Measurements from ENCODE around the gene TPGS1.
A peak's percentile ranks its signal among the peaks of the same experiment; 100 is the strongest.

The TPGS1 gene

DNA sequence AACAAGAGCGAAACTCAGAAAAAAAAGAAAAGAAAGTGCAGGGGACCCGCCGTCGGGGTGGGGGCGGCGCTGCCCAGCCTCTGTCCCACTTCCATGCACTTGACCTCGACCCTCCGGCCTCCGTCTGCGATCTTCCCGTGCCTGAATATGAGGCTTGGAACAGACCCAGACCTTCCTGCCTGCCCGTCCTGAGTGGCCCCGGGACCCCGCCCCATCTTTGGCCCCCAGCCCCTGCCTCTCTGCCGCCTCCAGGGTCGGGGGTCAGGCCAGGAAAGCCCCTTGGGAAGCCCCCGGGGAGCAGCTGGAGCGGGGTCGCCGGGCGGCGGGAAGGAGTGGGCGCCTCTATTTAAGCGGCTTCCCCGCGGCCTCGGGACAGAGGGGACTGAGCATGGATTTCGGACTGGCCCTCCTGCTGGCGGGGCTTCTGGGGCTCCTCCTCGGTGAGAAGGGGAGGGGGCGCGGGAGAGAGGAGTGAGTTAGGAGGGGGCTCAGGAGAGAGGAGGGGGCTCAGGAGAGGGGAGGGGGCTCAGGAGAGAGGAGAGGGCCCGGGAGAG, 11.1 kb upstream of the TPGS1 start, which contains the start of gene MADCAM1:
TSS of gene MADCAM1 (plus strand) at position 375 of the 554 bp plus-strand sequence. CDS start at position 389, 14 bp downstream.
- no peak for DNase-seq

DNA sequence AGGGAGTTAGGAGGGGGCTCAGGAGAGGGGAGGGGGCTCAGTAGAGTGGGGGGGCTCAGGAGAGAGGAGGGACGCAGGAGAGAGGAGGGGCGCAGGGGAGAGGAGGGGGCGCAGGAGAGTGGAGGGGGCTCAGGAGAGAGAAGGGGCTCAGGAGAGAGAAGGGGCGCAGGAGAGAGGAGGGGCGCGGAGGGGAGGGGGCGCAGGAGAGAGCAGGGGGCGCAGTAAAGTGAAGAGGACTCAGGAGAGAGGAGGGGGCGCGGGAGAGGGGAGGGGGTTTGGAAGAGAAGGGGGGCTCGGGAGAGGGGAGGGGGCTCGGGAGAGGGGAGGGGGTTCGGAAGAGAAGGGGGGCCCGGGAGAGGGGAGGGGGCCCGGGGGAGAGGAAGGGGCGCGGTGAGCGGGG, 10.3 kb upstream of the TPGS1 start:
- no peak for DNase-seq

DNA sequence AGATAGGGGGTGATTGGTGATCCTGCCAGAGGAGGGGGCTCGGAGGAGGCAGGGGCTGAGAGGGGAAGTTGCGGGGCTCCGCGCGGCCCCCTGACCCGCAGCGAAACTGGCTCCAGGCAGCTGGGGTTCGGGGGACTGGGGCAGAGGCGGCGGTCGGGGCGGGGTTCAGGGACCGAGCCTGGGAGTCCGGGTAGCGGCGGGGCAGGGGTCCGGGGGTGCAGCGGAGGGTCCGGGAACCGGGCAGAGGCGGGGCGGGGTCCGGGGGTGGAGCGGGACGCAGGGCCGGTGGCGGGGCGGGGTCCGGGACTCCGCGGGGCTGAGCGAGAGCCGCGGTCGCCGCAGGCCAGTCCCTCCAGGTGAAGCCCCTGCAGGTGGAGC, 9.8 kb upstream of the TPGS1 start:
- no peak for DNase-seq

DNA sequence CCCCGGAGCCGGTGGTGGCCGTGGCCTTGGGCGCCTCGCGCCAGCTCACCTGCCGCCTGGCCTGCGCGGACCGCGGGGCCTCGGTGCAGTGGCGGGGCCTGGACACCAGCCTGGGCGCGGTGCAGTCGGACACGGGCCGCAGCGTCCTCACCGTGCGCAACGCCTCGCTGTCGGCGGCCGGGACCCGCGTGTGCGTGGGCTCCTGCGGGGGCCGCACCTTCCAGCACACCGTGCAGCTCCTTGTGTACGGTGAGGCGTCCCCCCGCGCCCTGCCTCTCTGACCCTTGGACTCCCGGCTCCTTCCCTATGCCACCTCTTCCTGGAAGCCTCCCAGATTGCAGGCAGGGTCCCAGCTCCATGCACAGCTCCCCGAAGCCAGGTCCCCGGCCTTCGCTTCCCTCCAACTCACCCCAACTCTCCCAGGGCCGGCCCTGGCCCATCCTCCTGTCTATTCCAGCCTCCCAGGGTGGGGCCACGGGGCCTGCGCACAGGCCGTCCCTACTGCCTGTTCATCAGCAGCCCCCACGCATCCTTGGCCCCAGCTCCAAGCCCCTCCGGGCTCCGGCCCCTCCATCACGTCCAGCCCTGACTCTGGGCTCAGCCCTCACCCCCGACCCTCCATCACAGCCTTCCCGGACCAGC, 9.3 kb upstream of the TPGS1 start:
- DNase-seq = no peak

DNA sequence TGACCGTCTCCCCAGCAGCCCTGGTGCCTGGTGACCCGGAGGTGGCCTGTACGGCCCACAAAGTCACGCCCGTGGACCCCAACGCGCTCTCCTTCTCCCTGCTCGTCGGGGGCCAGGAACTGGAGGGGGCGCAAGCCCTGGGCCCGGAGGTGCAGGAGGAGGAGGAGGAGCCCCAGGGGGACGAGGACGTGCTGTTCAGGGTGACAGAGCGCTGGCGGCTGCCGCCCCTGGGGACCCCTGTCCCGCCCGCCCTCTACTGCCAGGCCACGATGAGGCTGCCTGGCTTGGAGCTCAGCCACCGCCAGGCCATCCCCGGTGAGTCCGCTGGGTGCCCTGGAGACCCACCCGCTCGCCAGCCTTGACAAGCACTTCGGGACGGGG, 8.8 kb upstream of the TPGS1 start:
- no peak for DNase-seq

DNA sequence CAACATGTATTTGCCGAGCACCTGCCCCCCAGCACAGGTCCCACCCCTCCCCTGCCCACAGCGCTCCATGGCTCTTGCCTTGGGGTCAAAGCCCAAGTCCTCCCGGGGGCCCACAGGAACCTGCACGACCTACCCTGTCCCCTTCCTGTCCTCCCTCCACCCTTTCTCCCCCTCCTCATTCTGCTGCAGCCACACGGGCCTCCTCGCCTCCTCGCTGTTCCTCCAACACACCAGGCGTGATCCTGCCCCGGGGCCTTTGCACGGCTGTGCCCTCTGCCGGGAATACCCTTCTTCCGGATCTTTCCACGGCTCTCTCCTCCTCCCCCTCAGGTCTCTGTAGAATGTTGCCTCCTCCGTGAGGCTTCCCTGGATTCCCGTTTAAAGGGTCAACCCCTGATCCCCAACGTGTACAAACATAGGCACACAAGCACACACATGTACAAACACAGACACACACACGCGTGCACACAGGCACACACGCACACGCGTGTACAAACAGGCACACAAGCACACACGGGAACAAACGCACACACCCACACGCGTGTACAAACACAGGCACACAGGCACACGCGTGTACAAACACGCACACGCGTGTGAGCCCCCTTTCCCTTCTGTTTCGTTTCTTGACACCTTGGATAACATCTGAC, 8.2 kb upstream of the TPGS1 start:
- DNase-seq = no peak

DNA sequence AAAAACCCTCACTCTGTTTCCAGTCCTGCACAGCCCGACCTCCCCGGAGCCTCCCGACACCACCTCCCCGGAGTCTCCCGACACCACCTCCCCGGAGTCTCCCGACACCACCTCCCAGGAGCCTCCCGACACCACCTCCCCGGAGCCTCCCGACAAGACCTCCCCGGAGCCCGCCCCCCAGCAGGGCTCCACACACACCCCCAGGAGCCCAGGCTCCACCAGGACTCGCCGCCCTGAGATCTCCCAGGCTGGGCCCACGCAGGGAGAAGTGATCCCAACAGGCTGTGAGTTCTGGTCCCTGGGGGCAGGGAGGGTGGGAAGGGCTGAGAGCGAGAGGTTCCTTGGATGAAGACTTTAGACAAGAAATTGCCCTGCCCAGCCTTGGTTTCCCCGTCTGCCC, 5.7 kb upstream of the TPGS1 start:
- DNase-seq = no peak

DNA sequence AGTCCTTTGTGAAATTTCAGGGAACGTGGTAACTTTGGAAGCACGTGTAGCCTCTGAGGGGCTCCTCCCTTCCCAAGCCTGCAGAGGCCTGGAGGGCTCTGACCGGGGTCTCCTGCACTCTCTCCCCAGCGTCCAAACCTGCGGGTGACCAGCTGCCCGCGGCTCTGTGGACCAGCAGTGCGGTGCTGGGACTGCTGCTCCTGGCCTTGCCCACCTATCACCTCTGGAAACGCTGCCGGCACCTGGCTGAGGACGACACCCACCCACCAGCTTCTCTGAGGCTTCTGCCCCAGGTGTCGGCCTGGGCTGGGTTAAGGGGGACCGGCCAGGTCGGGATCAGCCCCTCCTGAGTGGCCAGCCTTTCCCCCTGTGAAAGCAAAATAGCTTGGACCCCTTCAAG, 2.7 kb upstream of the TPGS1 start:
- no peak for DNase-seq

DNA sequence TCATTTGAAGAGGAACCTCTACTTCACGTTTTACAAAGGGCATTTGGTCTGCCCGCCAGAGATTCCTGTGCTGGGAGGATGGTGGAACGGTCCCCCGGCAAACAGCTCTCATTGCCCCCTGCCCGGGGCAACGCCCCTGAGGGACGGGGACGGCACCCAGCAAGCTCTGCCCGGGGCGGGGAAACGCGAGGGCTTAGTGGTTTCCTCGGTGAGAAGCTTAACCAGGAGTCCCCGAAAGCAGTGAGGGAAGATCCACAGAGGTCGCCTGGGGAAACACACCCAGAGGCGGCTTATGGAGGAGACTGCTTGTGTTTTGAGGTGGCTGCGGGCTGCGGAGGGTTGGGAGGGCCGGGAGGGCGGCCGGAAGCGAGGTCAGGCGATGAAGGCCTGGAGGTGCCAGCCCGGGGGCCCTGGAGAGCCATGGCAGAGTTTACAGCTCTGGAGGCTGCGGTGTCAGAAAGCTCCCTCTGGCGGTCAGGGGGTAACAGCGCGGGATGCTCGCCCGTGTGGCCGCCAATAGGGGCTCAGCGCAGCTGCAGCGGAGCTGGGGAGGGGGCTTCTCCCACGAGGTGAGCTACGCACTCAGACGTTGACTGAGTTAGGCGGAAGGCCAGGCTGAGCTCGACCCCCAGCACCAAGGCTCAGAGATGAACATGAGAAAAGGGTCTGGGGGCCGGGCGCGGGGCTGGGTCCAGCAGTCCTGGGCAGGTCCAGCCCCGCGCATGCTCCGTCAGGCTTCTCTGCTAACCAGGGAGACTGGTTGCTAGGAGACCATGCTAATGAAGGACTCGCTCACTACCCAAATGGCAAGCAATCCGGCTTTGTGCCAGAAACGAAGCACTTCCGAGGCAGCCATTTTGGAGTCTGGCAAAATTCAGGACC, 652 bp upstream of the TPGS1 start:
- peak; percentile 99 for DNase-seq

DNA sequence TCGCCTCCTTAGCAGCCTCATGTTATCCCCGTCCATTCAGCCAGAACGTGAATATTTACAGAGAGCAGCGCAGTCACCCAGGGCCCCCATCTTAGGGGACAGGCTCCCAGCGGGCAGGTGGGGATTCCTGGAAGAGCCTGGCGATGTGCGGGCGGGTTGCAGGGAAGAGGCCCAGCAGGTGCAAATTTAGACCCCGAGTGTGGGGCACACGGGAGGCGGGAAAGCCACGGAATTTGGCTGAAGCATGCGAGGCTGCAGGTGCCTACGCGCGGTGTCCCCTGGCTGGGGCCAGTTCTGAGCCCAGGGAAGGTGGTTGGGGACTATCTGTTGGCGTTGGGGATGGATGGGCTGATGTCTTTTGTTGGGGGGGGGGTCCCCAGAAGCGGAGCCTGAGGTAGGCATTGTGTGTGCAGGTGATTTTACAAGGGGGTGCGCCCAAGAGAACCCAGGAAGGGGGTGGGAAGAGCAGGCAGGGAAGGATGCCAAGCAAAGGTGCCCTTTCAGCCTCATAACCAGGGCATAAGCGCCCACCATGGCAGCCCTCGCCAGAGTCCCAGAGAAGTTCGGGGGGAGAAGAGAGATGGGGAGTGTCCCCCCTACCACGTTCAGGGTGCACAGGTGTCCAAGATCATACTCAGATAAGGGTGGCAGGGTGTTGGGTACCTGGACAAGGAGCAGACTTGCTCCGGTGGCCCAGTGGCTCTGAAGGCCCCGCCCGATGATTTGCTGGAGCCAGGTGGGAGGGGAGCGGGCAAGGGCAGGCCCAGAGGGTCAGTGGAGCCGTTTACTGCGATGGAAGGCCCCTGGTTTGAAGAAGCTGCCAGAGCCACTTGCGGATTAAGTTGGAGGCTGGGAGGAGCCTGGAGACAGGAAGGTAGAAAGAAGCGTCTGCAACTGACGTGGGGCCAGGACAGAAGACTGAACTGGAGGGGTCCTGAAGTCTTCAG, 1.2 kb downstream of the TPGS1 start:
- no peak for DNase-seq

DNA sequence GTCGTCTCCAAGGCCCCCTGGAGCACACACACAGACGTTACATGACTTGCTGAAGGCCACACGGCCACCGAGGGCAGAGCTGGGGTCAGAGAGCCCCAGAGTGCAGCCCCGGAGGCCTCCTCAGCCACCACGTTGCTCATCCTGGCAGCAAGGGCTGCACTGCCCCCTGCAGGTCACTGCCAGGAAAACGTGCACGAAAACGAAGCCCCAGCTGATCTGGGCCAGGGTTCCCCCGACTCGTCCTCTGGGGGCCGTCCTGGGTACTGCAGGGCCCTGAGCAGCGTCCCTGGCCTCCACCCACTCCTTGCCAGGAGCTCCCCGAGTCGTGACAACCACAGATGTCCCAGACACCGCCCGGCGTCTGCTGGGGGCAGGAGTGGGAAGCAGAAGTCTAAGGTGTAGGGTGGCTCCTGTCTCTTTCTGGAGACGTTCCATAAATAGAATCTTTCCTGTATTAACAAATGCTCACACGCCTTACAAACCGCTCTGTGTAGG, 3.4 kb downstream of the TPGS1 start:
- DNase-seq = peak; percentile 36

DNA sequence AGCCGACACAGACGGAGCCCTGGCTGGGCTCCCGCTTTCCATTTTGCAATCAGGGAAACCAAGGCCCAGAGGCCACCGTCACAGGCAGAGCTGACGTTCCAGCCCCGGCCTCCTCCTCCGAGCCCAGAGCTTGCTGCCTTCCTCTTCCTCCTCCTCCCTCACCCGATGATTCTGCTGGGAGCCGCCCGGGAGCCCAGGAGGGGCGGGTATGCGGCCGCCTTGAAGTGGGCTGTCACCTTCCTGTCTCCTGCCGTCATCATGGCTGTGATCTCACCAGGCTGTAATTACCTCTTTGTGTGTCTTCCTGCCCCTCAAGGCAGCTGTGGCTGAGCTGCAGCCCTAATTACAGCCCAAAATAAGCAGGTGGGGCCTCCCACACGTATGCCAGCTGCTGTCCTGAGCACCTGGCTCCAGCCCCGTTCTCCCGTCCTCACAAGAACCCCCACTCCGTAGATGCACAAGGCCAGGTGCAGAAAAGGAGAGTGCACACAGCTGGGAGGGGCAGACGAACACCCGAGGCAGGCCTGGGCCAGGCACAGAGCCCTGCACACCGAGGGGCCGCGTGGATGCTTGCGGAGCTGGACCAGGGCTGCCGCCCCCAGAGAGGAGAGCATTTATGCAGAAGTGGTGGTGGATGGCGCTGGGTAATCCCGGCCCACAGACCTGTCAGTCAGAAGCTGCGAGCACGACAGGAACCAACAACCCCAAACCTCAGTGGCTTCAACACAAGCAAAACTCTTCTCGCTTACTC, 4.0 kb downstream of the TPGS1 start:
- DNase-seq = no peak

DNA sequence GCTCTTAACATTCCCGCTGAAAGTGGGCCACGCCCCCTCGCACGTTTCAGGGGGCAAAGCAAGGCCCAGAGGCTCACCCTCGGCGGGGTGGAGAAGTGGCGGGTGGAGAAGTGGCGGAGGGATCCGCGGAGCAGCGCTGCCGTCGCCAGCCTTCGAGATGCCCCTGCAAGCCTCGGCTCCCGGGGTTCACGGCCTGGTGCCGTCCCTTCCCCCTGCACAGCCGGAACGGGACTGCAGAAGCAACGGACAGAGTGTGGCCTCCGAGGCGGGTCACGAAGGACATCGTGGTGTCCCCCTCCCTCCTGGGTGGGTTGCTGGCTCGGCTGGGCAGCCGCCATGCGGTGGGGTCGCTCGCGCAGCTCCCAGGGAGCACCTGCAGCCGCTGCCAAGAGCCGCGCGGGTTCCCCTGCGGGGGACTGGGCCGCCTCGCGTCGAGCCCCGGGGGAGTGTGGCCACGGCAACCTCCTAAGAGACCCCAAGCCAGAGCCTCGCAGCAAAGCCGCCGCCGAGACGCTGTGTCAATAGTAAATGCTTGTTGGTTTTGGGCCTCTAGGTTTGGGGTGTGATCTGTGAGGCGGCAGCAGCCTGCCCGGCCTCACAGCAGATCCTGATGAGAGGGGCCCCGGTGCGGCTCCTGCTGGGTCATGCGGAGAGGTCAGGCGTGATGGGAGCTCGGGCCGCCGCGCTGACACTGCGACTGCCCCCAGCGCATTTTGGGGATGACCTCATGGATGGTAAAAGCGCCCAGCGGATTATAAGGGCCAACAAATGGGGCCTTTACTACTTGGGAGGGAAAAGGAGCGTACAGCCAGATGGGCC, 5.5 kb downstream of the TPGS1 start:
- DNase-seq = no peak

DNA sequence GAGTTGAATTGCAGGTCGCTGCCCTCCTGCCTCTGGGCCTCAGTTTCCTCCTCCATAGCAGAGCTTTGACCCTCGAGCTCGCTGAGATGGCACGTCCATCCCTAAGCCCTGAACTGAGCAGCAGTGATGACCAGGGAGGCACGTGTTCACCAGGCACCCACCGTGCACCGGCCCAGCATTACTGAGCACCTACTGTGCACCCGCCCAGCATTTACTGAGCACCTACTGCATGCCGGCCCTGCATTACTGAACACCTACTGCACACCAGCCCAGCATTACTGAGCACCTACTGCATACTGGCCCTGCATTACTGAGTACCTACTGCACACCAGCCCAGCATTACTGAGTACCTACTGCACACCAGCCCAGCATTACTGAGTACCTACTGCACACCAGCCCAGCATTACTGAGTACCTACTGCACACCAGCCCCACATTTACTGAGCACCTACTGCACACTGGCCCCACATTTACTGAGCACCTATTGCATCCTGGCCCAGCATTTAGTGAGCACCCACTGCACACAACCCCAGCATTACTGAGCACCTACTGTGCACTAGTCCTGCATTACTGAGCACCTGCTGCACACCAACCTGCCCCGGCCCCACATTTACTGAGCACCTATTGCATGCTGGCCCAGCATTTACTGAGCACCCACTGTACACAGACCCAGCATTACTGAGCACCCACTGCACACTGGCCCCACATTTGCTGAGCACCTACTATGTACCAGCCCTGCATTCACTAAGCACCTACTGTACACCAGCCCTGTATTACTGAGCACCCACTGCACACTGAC, 6.3 kb downstream of the TPGS1 start:
- DNase-seq = no peak

DNA sequence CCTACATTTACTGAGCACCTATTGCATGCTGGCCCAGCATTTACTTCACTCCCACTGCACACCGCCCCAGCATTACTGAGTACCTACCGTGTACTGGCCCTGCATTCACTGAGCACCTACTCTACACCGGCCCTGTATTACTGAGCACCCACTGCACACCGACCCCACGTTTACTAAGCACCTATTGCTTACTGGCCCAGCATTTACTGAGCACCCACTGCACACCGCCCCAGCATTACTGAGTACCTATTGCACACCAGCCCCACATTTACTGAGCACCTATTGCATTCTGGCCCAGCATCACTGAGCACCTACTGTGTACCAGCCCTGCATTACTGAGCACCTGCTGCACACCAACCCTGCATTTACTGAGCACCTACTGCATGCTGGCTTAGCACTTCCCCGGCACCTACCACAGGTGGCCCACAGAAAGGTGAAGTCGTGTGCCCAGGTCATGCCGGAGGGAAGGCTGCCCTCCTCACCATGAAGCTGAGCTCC, 6.9 kb downstream of the TPGS1 start:
- DNase-seq = no peak

DNA sequence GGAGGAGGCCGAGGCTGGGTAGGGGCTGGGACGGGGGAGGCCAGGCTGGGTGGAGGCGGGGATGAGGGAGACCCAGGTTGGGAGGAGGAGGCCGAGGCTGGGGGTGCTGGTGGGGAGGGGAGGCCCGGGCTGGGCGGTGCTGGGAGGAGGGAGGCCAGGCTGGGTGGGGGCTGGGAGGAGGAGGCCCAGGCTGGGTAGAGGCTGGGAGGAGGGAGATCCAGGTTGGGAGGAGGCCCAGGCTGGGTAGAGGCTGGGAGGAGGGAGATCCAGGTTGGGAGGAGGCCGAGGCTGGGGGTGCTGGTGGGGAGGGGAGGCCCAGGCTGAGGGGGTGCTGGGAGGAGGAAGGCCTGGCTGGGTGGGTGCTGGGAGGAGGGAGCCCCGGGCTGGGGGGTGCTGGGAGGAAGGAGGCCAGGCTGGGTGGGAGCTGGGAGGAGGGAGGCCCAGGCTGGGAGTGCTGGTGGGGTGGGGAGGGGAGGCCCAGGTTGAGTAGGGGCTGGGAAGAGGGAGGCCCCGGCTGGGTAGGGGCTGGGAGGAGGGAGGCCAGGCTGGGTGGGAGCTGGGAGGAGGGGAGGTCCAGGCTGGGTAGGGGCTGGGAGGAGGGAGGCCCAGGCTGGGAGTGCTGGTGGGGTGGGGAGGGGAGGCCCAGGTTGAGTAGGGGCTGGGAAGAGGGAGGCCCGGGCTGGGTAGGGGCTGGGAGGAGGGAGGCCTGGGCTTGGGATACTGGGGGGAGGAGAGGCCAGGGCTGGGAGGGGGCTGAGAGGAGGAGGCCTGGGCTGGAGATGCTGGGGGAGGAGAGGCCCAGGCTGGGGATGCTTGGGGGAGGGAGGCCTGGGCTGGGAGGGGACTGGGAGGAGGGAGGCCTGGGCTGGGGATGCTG, 10.7 kb downstream of the TPGS1 start:
- DNase-seq = no peak

DNA sequence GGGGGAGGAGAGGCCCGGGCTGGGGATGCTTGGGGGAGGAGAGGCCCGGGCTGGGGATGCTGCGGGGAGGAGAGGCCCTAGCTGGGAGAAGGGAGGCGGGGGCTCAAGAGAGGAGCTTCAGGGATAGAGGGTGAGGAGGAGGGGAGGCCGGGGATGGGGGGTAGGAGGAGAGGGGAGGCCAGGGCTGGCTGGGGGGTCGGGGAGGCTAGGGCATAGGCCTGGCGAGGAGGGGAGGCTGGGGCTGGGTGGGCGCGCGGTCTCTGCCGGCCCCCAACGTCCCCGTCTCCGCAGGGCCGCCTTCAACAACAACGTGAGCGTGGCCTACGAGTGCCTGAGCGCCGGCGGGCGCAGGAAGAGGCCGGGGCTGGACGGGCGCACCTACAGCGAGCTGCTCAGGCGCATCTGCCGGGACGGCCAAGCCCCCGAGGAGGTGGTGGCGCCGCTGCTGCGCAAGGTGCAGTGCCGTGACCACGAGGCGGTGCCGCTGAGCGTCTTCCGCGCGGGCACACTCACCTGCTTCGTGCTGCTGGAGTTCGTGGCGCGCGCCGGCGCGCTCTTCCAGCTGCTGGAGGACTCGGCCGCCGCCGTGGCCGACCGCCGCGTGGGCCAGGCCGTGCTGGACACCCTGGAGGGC, 11.4 kb downstream of the TPGS1 start:
- no peak for DNase-seq

DNA sequence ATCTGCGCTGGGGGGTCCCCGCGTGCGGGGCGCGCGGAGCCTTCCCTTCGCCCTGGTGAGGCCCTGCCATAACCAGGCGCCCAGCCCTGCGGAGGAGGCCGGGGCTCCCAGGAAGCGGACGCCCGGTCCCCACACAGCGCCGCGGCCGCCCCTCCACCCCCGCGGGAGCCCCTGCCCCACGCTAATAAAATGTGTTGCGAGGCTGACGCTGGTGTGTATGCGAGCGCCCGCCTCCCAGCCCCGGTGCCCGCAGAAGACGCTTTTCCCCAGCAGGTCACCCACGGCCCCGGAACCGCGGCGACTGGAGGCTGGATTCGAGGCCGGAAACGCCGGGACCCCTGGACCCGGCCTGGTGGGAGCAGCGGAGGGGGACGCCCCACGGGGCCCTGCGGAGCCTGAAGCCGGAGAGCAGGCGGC, 12.2 kb downstream of the TPGS1 start:
- DNase-seq = no peak

Data from GOT3 (cell line).